Mesendoderm (in vitro differentiated cells): ENCODE data around the gene KDM4E.
A peak's percentile ranks its signal among the peaks of the same experiment; 100 is the strongest.

Source experiments
- DNase-seq: peaks from one replicate; pipeline ENCODE4 v3.0.0; 2013
- H2AK5ac ChIP-seq: 2 replicates; pipeline ENCODE4 v1.6.1; 2013; ENCODE audit warnings: low read length, inconsistent platforms
- H2BK120ac ChIP-seq: 2 replicates; pipeline ENCODE4 v1.6.1; 2013; ENCODE audit warnings: low read depth, mild to moderate bottlenecking, low read length, moderate library complexity, mixed read lengths
- H2BK15ac ChIP-seq: replicated peaks from 2 replicates; pipeline ENCODE4 v1.6.1; 2013; ENCODE audit warnings: low read depth, mild to moderate bottlenecking, moderate library complexity
- H2BK5ac ChIP-seq: 2 replicates; pipeline ENCODE4 v1.6.1; 2013; ENCODE audit warnings: low read length, inconsistent platforms
- H3K18ac ChIP-seq: 2 replicates; pipeline ENCODE4 v1.6.1; 2013; ENCODE audit warnings: mild to moderate bottlenecking, low read length, mixed read lengths
- H3K23ac ChIP-seq: one replicate; pipeline ENCODE4 v1.6.1; 2013; ENCODE audit warnings: low read length
- H3K27ac ChIP-seq: 2 replicates; pipeline ENCODE4 v1.5.1; 2013; ENCODE audit warnings: low read depth, mild to moderate bottlenecking, inconsistent platforms, low read length, moderate library complexity
- H3K27me3 ChIP-seq: 2 replicates; pipeline ENCODE4 v1.6.1; 2013; ENCODE audit warnings: low read length, control low read depth, mild to moderate bottlenecking, inconsistent platforms; ENCODE audit not compliant: insufficient read depth, poor library complexity
- H3K36me3 ChIP-seq: 2 replicates; pipeline ENCODE4 v1.6.1; 2013; ENCODE audit warnings: low read length, inconsistent platforms; ENCODE audit not compliant: control insufficient read depth, insufficient read depth
- H3K4ac ChIP-seq: one replicate; pipeline ENCODE4 v1.6.1; 2013; ENCODE audit warnings: low read depth, mild to moderate bottlenecking, low read length, moderate library complexity
- H3K4me1 ChIP-seq: 2 replicates; pipeline ENCODE4 v1.6.1; 2013; ENCODE audit warnings: low read depth, low read length, inconsistent platforms; ENCODE audit not compliant: control insufficient read depth
- H3K4me2 ChIP-seq: 2 replicates; pipeline ENCODE4 v1.6.1; 2013; ENCODE audit warnings: low read length
- H3K4me3 ChIP-seq: 2 replicates; pipeline ENCODE4 v1.5.1; 2013; ENCODE audit warnings: mild to moderate bottlenecking, low read length
- H3K56ac ChIP-seq: one replicate; pipeline ENCODE4 v1.6.1; 2013; ENCODE audit warnings: low read length
- H3K79me1 ChIP-seq: 2 replicates; pipeline ENCODE4 v1.6.1; 2013; ENCODE audit warnings: low read length, inconsistent platforms
- H3K79me2 ChIP-seq: 2 replicates; pipeline ENCODE4 v1.6.1; 2013; ENCODE audit warnings: mild to moderate bottlenecking, low read length; ENCODE audit not compliant: control insufficient read depth, insufficient read depth
- H3K9ac ChIP-seq: 2 replicates; pipeline ENCODE4 v1.6.1; 2013; ENCODE audit warnings: low read length, inconsistent platforms
- H4K5ac ChIP-seq: one replicate; pipeline ENCODE4 v1.6.1; 2013; ENCODE audit warnings: low read length
- H4K8ac ChIP-seq: one replicate; pipeline ENCODE4 v1.6.1; 2013; ENCODE audit warnings: low read depth, mild to moderate bottlenecking, control low read depth, low read length, moderate library complexity
- WGBS: extraction: QIAGEN DNeasy Blood & Tissue Kit; methylation state at CpG from one replicate; pipeline ENCODE4 v1.1.7; 2013; ENCODE audit warnings: low lambda C conversion rate, missing lambda C conversion rate; ENCODE audit not compliant: insufficient coverage; ENCODE audit errors: extremely low coverage; 5-methylcytosine and 5-hydroxymethylcytosine counted together

Gene KDM4E

GRCh38 chr11:95066716-95067038 is 41.6 kb downstream of the KDM4E start, which contains the start of gene SRSF8:
TSS of gene SRSF8 (plus strand) at chr11:95066919. CDS start at chr11:95067227, 308 bp downstream.
- Histone ChIP-seq H3K4me3 (peak within 1 kb of the TSS; percentile 37), H3K4ac (peak within 1 kb of the TSS; percentile 64), H2BK15ac (no peak within 1 kb of the TSS), H3K23ac (no peak within 1 kb of the TSS), H3K4me1 (no peaks in the 10 kb centered on the region), H3K79me1 (no peaks in the 10 kb centered on the region), H3K9ac (peak within 1 kb of the TSS; percentile 67), H2AK5ac (no peak within 1 kb of the TSS), H3K27me3 (no peaks in the 10 kb centered on the region), H3K27ac (peak within 1 kb of the TSS; percentile 79), H3K4me2 (peak within 1 kb of the TSS; percentile 74), H4K5ac (no peak within 1 kb of the TSS), H3K79me2 (no peaks in the 10 kb centered on the region), H4K8ac (no peak within 1 kb of the TSS), H3K36me3 (no peaks in the 10 kb centered on the region), H2BK120ac (no peak within 1 kb of the TSS), H2BK5ac (no peak within 1 kb of the TSS), H3K56ac (peak within 1 kb of the TSS; percentile 88), H3K18ac (peak within 1 kb of the TSS; percentile 81)
- WGBS, result no CpG with 5 or more reads among the region's 4 CpGs
- no peak for DNase-seq

GRCh38 chr11:95067039-95067840 is 42.2 kb downstream of the KDM4E start:
- H3K27ac ChIP-seq, result peak overlapping the region; percentile 79
- WGBS, result no CpG with 5 or more reads among the region's 98 CpGs

GRCh38 chr11:95067841-95068219 is 42.8 kb downstream of the KDM4E start:
- no peak for DNase-seq
- Histone ChIP-seq H3K18ac (no peak overlapping the region), H3K4me2 (peak overlapping the region; percentile 74), H3K4me1 (no peaks in the 10 kb centered on the region), H3K79me2 (no peaks in the 10 kb centered on the region), H2BK15ac (no peak overlapping the region), H2BK5ac (no peak overlapping the region), H3K9ac (peak overlapping the region; percentile 67), H3K23ac (no peak overlapping the region), H2BK120ac (no peak overlapping the region), H4K8ac (no peak overlapping the region), H3K56ac (peak overlapping the region; percentile 88), H4K5ac (no peak overlapping the region), H3K4ac (peak overlapping the region; percentile 18), H3K36me3 (no peaks in the 10 kb centered on the region), H3K79me1 (no peaks in the 10 kb centered on the region), H3K4me3 (peak overlapping the region; percentile 37), H3K27me3 (no peaks in the 10 kb centered on the region), H2AK5ac (no peak overlapping the region), H3K27ac (peak overlapping the region; percentile 79)
- WGBS, result no CpG with 5 or more reads among the region's 16 CpGs

More at GRCh38 chr11:95067039-95067840, 42.2 kb downstream of the KDM4E start:
- Histone ChIP-seq H2AK5ac (no peak overlapping the region), H3K4me3 (peak overlapping the region; percentile 37), H3K4me1 (no peaks in the 10 kb centered on the region), H2BK15ac (no peak overlapping the region), H3K23ac (no peak overlapping the region), H4K5ac (no peak overlapping the region), H3K27me3 (no peaks in the 10 kb centered on the region), H2BK5ac (no peak overlapping the region), H3K4me2 (peak overlapping the region; percentile 74), H3K56ac (peak overlapping the region; percentile 88), H4K8ac (no peak overlapping the region), H3K36me3 (no peaks in the 10 kb centered on the region), H2BK120ac (no peak overlapping the region), H3K18ac (peak overlapping the region; percentile 81), H3K9ac (peak overlapping the region; percentile 67), H3K4ac (peak overlapping the region; percentile 64), H3K79me2 (no peaks in the 10 kb centered on the region), H3K79me1 (no peaks in the 10 kb centered on the region)
- DNase-seq, result peak; percentile 91

- H3K36me3 ChIP-seq, result no peaks in the 10 kb centered on the region
- no peak overlapping the region for H2BK5ac ChIP-seq
- H3K27me3 ChIP-seq, result no peaks in the 10 kb centered on the region
- H2AK5ac ChIP-seq, result no peak overlapping the region
- H3K4ac ChIP-seq, result no peak overlapping the region
- H3K56ac ChIP-seq, result peak overlapping the region; percentile 57
- no peak overlapping the region for H2BK120ac ChIP-seq
- peak; percentile 66 for DNase-seq
- no peaks in the 10 kb centered on the region for H3K79me2 ChIP-seq
- no peak overlapping the region for H3K23ac ChIP-seq
- no peak overlapping the region for H4K5ac ChIP-seq
- no peak overlapping the region for H3K4me3 ChIP-seq
- peak overlapping the region; percentile 32 for H3K9ac ChIP-seq
- no peak overlapping the region for H3K4me2 ChIP-seq
- H3K18ac ChIP-seq, result no peak overlapping the region
- no peaks in the 10 kb centered on the region for H3K4me1 ChIP-seq
- no peaks in the 10 kb centered on the region for H3K79me1 ChIP-seq
- no peak overlapping the region for H4K8ac ChIP-seq
- H3K27ac ChIP-seq, result no peak overlapping the region
- whole genome bisulfite sequencing, result no CpG with 5 or more reads among the region's 5 CpGs
- no peak overlapping the region for H2BK15ac ChIP-seq
Measured at GRCh38 chr11:95068549-95068948, 43.5 kb downstream of the KDM4E start.

GRCh38 chr11:95070471-95070870 is 45.4 kb downstream of the KDM4E start:
- H3K27me3 ChIP-seq, result no peaks in the 10 kb centered on the region
- H2BK5ac ChIP-seq, result no peak overlapping the region
- no peaks in the 10 kb centered on the region for H3K4me1 ChIP-seq
- WGBS, result no CpG with 5 or more reads among the region's 1 CpG
- H2BK15ac ChIP-seq, result no peak overlapping the region
- no peak overlapping the region for H3K4me3 ChIP-seq
- H3K27ac ChIP-seq, result no peak overlapping the region
- no peak overlapping the region for H3K18ac ChIP-seq
- no peak overlapping the region for H3K4ac ChIP-seq
- H3K56ac ChIP-seq, result no peak overlapping the region
- H3K23ac ChIP-seq, result no peak overlapping the region
- no peak overlapping the region for H3K4me2 ChIP-seq
- no peak overlapping the region for H2BK120ac ChIP-seq
- no peaks in the 10 kb centered on the region for H3K79me2 ChIP-seq
- H3K36me3 ChIP-seq, result no peaks in the 10 kb centered on the region
- no peak overlapping the region for H3K9ac ChIP-seq
- no peak for DNase-seq
- H4K5ac ChIP-seq, result no peak overlapping the region
- no peaks in the 10 kb centered on the region for H3K79me1 ChIP-seq
- H4K8ac ChIP-seq, result no peak overlapping the region
- H2AK5ac ChIP-seq, result no peak overlapping the region

GRCh38 chr11:95072948-95073347 is 47.9 kb downstream of the KDM4E start:
- no peak overlapping the region for H2BK15ac ChIP-seq
- no peak overlapping the region for H3K27ac ChIP-seq
- H3K27me3 ChIP-seq, result no peaks in the 10 kb centered on the region
- no peak overlapping the region for H3K23ac ChIP-seq
- no peaks in the 10 kb centered on the region for H3K36me3 ChIP-seq
- no peaks in the 10 kb centered on the region for H3K4me1 ChIP-seq
- H4K8ac ChIP-seq, result no peak overlapping the region
- H3K79me1 ChIP-seq, result no peaks in the 10 kb centered on the region
- no peaks in the 10 kb centered on the region for H3K79me2 ChIP-seq
- no peak overlapping the region for H3K4me3 ChIP-seq
- H3K4ac ChIP-seq, result no peak overlapping the region
- H3K4me2 ChIP-seq, result no peak overlapping the region
- H3K9ac ChIP-seq, result no peak overlapping the region
- no peak overlapping the region for H2BK5ac ChIP-seq
- no peak overlapping the region for H2AK5ac ChIP-seq
- H4K5ac ChIP-seq, result no peak overlapping the region
- no peak overlapping the region for H2BK120ac ChIP-seq
- H3K56ac ChIP-seq, result no peak overlapping the region
- no peak for DNase-seq
- H3K18ac ChIP-seq, result no peak overlapping the region
